OCI-LY1 (cell line): ENCODE measurements around the gene NR1I2.

Source experiments
- EZH2 ChIP-seq: fragments of 200-600 bp; sonication (generic), shearing (Covaris generic); IDR thresholded peaks from 2 replicates; pipeline ENCODE4 v1.8.0; 2017; ENCODE audit warnings: borderline replicate concordance, mixed run types, mild to moderate bottlenecking, antibody characterized with exemption, low read length, moderate library complexity, mixed read lengths
- TF ChIP-seq, protein P1 (sequence below): fragments of 200-600 bp; sonication (generic), shearing (Covaris generic); IDR thresholded peaks from 2 replicates; pipeline ENCODE4 v1.5.1; 2017; ENCODE audit warnings: mild to moderate bottlenecking, antibody characterized with exemption, low read length, moderate library complexity, mixed read lengths

DNA sequence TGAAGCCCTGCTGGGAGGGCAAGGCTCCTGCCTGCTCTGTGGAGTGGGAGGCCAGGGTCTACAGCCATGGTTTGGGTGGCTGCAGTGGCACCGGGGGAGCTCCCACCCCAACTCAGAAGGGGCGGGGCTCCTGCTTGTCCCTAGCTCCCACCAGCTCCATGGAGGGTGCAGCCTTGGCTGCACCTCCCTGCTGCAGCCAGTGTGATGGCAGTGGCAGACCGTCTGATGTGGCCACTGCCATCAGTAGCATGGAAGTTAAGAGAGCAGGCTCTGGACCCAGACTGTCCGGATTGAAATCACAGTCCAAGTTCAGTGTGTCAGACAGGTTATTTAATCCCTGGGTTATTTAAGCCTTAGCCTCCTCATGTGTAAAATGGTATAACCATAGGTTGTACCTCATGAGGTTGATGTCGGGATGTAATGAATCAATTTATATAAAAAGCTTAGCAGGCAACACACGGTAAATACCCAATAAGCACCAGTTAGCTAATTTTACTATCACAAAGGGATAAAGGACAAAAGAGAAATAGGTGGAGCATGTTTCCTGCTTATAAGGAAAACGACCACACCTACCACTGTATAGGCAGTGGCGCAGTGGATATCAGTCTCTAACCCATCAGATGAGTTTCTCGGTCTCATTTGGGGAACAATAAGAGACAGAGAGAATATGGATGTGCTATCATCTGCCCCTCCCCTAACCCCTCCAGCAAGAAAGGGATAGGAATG is 13.1 kb upstream of the NR1I2 start:
- TF ChIP-seq, protein P1, sequence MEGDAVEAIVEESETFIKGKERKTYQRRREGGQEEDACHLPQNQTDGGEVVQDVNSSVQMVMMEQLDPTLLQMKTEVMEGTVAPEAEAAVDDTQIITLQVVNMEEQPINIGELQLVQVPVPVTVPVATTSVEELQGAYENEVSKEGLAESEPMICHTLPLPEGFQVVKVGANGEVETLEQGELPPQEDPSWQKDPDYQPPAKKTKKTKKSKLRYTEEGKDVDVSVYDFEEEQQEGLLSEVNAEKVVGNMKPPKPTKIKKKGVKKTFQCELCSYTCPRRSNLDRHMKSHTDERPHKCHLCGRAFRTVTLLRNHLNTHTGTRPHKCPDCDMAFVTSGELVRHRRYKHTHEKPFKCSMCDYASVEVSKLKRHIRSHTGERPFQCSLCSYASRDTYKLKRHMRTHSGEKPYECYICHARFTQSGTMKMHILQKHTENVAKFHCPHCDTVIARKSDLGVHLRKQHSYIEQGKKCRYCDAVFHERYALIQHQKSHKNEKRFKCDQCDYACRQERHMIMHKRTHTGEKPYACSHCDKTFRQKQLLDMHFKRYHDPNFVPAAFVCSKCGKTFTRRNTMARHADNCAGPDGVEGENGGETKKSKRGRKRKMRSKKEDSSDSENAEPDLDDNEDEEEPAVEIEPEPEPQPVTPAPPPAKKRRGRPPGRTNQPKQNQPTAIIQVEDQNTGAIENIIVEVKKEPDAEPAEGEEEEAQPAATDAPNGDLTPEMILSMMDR = no peak
- no peak for TF ChIP-seq EZH2
